ENCODE measurements around the gene GALNT10.

GALNT10 gene

GRCh38 chr5:154269414-154269813, 78.9 kb downstream of the GALNT10 start:
- no peak for DNase-seq

GRCh38 chr5:154271466-154271865, 80.9 kb downstream of the GALNT10 start:
- DNase-seq = no peak

GRCh38 chr5:154271936-154272514, 81.5 kb downstream of the GALNT10 start:
- no peak for DNase-seq

GRCh38 chr5:154273028-154273617, 82.6 kb downstream of the GALNT10 start:
- DNase-seq = no peak

GRCh38 chr5:154273963-154274827, 83.7 kb downstream of the GALNT10 start:
- DNase-seq = no peak

GRCh38 chr5:154274828-154275185, 84.3 kb downstream of the GALNT10 start:
- no peak for DNase-seq

- DNase-seq = no peak
Measured at GRCh38 chr5:154275566-154275965, 85.0 kb downstream of the GALNT10 start.

GRCh38 chr5:154276261-154276972, 85.9 kb downstream of the GALNT10 start:
- no peak for DNase-seq

GRCh38 chr5:154276973-154277331, 86.4 kb downstream of the GALNT10 start:
- no peak for DNase-seq

- DNase-seq = no peak
Measured at GRCh38 chr5:154277499-154277898, 87.0 kb downstream of the GALNT10 start.

- no peak for DNase-seq
Measured at GRCh38 chr5:154278186-154278585, 87.7 kb downstream of the GALNT10 start.

GRCh38 chr5:154278908-154279307, 88.4 kb downstream of the GALNT10 start:
- no peak for DNase-seq

GRCh38 chr5:154284433-154284832, 93.9 kb downstream of the GALNT10 start:
- no peak for DNase-seq

- no peak for DNase-seq
Measured at GRCh38 chr5:154285661-154286408, 95.3 kb downstream of the GALNT10 start.

- DNase-seq = no peak
Measured at GRCh38 chr5:154286557-154286956, 96.0 kb downstream of the GALNT10 start.

- no peak for DNase-seq
Measured at GRCh38 chr5:154287136-154287535, 96.6 kb downstream of the GALNT10 start.

- no peak for DNase-seq
Measured at GRCh38 chr5:154288145-154288544, 97.6 kb downstream of the GALNT10 start.

- DNase-seq = no peak
Measured at GRCh38 chr5:154291917-154292316, 101.4 kb downstream of the GALNT10 start.

- DNase-seq = no peak
Measured at GRCh38 chr5:154293219-154293618, 102.7 kb downstream of the GALNT10 start.

GRCh38 chr5:154295551-154295950, 105.0 kb downstream of the GALNT10 start:
- no peak for DNase-seq

- no peak for DNase-seq
Measured at GRCh38 chr5:154296525-154297159, 106.1 kb downstream of the GALNT10 start.

- DNase-seq = no peak
Measured at GRCh38 chr5:154298065-154298464, 107.5 kb downstream of the GALNT10 start.
